SK-N-SH treated with all-trans-retinoic acid at 6 μM for 48 hours (cell line): ENCODE measurements around the gene METAP1D.

Source experiments
- ARNTL ChIP-seq: fragments of 450-650 bp; formaldehyde crosslinking; IDR thresholded peaks from 2 replicates; pipeline ENCODE4 v1.5.0; 2020; ENCODE audit warnings: low read depth, mild to moderate bottlenecking, moderate library complexity, borderline replicate concordance
- BACH2 ChIP-seq: fragments of 250-450 bp; sonication (Bioruptor Pico); IDR thresholded peaks from 2 replicates; pipeline ENCODE4 v1.9.0; 2021; ENCODE audit warnings: mild to moderate bottlenecking, borderline replicate concordance
- PATZ1 ChIP-seq: fragments of 250-450 bp; sonication (Bioruptor Pico); IDR thresholded peaks from 2 replicates; pipeline ENCODE4 v1.8.0; 2020; ENCODE audit warnings: mild to moderate bottlenecking, moderate library complexity, borderline replicate concordance
- RARB ChIP-seq: fragments of 250-450 bp; sonication (Bioruptor Pico); IDR thresholded peaks from 2 replicates; pipeline ENCODE4 v1.8.0; 2021; ENCODE audit warnings: mild to moderate bottlenecking, moderate library complexity

GRCh38 chr2:172046866-172047565, 47.3 kb downstream of the METAP1D start:
- TF ChIP-seq RARB (CRISPR knock-in tag) (no peak), ARNTL (no peak), PATZ1 (CRISPR knock-in tag) (no peak), BACH2 (CRISPR knock-in tag) (no peak)
